COLO668 (cell line): ENCODE results near the gene ISOC2.
"Not testable (repeated sequence)": the region's sequence is repeated elsewhere in the genome, so short reads cannot be mapped to it uniquely, and the experiment has no call there.

Source experiments
- DNase-seq: peaks from one replicate; lab custom pipeline; 2025; ENCODE audit not compliant: unreplicated experiment; lab: John Stamatoyannopoulos, UW

ISOC2 gene

GRCh38 chr19:55461259-55461973 is at the start of gene ISOC2:
TSS of gene ISOC2 (minus strand) at chr19:55461642. CDS start at chr19:55456486, 5,156 bp downstream.
- DNase-seq: peak; percentile 100

- no peak for DNase-seq
Observed at GRCh38 chr19:55508120-55508519, 46.7 kb upstream of the ISOC2 start.

- no peak for DNase-seq
Observed at GRCh38 chr19:55504981-55505380, 43.5 kb upstream of the ISOC2 start.

GRCh38 chr19:55504252-55504603 is 42.8 kb upstream of the ISOC2 start:
- no peak for DNase-seq

DNA sequence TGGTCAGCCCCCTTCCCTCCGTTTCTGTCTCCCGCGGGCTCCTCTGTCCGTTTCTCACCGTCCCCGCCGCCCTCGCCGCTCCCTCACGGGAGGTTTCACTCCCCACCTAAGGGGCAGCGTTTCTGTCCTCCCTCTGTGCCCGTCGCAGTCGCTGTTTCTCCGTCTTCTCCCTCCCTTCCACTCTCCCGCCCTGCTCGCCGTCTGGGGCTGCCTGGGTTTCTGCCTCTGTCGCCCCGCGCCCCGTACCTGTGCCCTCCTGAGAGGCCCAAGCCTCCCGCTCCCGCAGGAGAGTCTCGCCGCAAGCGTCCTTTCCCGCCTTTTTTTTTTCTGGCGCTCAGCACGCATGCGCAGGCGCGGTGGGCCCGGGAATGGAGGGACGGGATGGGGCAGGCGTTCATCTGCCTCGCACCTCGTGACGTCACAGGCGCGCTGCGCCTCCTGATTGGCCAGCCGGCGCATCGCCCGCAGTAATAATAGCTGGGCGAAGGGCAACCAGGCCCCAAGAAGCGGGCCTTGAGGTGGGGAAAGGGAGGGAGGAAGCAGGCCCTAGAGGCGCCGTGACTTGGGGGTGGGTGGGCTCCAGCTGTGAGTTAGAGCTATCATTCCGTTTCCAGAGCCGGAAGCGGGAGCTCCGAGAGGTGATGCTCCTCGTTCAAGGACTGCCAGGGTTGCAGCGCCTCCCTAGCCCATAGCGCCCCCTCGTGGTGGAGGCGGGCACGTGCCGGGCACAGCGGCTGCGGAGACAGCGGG is 42.2 kb upstream of the ISOC2 start:
- DNase-seq: peak; percentile 74

DNA sequence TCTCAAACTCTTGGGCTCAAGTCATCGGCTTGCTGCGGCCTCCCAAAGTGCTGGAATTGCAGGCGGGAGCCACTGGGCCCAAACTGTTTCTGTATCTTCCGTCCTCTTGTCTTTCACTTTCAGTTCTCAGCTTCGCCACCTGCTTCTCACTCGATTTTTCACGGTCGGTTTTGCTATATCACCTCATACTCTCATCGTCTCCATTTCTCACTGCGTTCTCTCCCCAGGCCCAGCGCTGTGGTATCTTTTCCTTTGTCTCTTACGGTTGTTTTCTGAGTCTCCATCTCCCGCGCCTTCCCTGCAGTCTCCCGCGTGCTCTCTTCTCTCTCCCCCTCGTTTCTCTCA is 41.7 kb upstream of the ISOC2 start:
- no peak for DNase-seq

DNA sequence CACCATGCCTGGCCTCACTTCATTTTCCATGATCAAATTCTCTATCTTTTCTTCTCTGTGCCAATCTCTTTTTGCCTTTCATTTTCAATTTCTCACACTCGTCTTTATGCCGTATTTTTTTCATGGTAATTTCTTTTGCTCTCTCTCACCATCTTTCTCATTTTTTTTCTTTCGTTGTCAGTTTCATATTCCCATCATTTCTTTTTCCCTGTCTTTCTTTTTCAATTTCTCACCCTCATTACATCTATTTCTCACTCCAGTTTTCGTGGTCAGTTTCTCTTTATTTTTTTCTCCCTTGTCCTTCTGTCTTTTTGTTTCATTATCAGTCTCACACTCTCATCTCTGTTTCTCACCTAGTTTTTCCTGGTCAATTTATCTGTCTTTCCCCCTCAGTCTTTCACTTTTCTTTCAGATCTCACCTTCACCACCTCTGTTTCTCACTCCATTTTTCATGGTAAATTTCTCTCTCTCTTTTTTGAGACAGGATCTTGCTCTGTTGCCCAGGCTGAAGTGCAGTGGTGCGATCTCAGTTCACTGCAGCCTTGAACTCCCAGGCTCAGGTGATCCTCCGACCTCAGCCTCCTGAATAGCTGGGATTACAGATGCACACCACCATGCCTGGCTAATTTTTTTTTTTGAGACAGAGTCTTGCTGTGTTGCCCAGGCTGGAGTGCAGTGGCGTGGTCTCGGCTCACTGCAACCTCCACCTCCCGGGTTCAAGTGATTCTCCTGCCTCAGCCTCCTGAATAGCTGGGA is 40.9 kb upstream of the ISOC2 start:
- no peak for DNase-seq

DNA sequence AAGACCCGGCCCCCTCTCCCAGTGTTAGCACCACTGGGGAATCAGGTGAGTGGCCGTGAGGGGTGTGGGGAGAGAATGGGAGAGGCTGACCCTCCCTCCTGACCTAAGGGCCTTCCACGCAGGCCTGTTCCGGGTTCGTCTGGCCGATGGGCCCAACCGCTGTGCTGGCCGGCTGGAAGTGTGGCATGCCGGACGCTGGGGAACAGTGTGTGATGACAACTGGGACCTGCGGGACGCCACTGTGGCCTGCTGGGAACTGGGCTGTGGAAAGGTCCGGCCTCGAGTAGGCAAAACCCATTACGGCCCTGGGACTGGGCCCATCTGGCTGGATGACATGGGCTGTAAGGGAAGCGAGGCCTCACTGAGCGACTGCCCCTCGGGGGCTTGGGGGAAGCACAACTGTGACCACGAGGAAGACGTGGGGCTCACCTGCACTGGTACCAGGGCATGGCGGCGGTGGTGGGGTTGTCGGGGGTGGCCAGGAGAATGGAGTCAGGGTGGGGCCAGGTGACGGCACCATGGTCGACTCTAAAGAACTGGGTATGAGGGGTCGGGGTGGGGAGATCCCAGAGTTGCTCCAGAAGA is 39.0 kb upstream of the ISOC2 start:
- no peak for DNase-seq

GRCh38 chr19:55498246-55498840 is 36.9 kb upstream of the ISOC2 start:
- DNase-seq: no peak

GRCh38 chr19:55497763-55498162 is 36.3 kb upstream of the ISOC2 start:
- no peak for DNase-seq

DNA sequence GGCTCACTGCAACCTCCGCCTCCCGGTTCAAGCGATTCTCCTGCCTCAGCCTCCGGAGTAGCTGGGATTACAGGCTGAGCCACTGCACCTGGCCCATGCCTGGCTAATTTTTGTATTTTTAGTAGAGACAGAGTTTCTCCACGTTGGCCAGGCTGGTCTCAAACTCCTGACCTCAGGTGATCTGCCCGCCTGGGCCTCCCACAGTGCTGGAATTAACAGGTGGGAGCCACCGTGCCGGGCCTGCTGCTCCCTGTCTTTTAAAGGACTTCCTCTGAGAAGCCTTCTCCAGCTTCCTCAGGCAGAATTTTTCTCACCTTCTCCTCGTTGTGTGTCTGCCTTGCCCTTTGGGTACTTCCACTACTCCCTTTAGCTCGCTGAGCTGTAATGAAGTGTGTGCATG is 35.4 kb upstream of the ISOC2 start:
- DNase-seq: not testable (repeated sequence)

DNA sequence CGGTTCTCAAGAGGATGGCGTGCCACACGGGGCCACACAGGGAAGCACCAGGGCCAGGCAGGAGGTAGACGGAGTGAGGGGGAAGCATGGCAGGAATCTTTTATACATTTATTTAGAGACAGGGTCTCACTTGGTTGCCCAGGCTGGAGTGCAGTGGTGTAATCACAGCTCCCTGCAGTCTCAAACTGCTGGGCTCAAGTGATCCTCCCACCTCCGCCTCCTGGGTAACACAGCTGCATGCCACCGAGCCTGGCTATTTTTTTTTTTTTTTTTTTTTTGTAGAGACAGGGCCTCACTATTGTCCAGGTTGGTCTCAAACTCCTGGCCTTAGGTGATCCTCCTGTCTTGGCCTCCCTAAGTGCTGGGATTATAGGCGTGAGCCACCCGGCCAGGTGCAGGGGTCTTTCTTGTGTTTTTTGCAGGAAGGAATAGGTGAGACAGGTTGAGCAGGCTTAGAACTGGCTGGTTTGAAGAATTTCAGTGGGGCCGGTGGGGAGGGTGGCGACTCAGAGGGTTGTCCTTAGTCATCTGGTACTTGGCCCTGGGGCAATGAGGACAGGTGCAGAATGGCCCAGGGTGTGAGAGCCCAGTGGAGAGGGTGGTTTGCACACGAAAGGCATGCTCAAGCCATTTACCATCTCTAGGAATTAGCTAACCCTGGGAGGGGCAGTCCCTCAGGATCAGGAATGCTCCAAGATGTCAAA is 34.4 kb upstream of the ISOC2 start:
- no peak for DNase-seq

- DNase-seq: no peak
Observed at GRCh38 chr19:55494172-55494761, 32.8 kb upstream of the ISOC2 start.

- DNase-seq: no peak
Observed at GRCh38 chr19:55493645-55494171, 32.3 kb upstream of the ISOC2 start.

- DNase-seq: no peak
Observed at GRCh38 chr19:55493052-55493644, 31.7 kb upstream of the ISOC2 start.

- DNase-seq: peak; percentile 7
Observed at GRCh38 chr19:55492362-55492944, 31.0 kb upstream of the ISOC2 start.

GRCh38 chr19:55491546-55492360 is 30.3 kb upstream of the ISOC2 start:
- DNase-seq: no peak
